ENCODE measurements around the gene MARK2.

DNA sequence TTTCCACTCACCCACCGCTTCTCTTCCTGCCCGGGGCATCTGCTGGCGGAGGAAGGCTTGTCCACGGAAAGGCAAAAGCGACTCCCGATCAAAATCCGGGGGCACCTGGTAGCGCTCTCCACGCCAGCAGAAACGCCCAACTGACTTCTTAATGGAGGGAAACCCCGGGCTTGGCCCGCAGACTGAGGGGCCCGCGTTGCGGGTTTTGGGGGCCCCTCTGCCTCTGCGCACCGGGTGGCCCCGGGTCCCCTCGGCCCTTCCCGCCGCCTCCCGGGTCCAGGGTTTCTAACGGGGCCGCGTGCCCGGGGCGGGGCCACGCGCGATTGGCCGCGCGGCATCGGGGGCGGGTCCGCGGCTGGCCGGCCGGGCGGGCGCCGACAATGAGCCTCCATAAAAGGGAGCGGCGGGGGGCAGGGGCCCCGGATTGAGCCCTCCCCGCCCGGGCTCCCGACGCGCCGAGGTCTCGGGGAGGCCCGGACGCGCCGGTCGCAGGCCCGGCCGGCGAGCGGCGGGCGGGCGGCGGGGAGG is 25.8 kb upstream of the MARK2 start, which contains the start of gene SPINDOC:
- TF ChIP-seq, protein P1, sequence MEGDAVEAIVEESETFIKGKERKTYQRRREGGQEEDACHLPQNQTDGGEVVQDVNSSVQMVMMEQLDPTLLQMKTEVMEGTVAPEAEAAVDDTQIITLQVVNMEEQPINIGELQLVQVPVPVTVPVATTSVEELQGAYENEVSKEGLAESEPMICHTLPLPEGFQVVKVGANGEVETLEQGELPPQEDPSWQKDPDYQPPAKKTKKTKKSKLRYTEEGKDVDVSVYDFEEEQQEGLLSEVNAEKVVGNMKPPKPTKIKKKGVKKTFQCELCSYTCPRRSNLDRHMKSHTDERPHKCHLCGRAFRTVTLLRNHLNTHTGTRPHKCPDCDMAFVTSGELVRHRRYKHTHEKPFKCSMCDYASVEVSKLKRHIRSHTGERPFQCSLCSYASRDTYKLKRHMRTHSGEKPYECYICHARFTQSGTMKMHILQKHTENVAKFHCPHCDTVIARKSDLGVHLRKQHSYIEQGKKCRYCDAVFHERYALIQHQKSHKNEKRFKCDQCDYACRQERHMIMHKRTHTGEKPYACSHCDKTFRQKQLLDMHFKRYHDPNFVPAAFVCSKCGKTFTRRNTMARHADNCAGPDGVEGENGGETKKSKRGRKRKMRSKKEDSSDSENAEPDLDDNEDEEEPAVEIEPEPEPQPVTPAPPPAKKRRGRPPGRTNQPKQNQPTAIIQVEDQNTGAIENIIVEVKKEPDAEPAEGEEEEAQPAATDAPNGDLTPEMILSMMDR (IDR thresholded peaks at IDR 0.05), result no peak
- TF ChIP-seq POLR2A (IDR thresholded peaks at IDR 0.05), result no peak
